HepG2 (cell line): Measurements from ENCODE around the gene GPX7. TPM values are rescaled to one million over a fixed set of nuclear protein-coding genes. Genes with fewer than 3 reads are reported as not detected.

Experiments
- ATAC-seq: fragments of 200-7000 bp; cut with Tn5 transposase; 3 replicates; pipeline ENCODE4 v1.9.1; 2020; ENCODE audit warnings: mild to moderate bottlenecking, moderate library complexity
- BruUV-seq: library from RNA; stranded (reverse); fragments of 400-500 nt; replicated peaks from 2 replicates; lab custom pipeline; 2021; lab: Mats Ljungman, UMichigan
- CTCF ChIA-PET: fragments of 300-600 bp; formaldehyde crosslinking; extraction: SDS; loops from one replicate; lab custom pipeline; 2021; ENCODE audit warnings: low total read pairs, inconsistent platforms, low intra/inter-chr PET ratio; lab: Yijun Ruan, JAX
- POLR2A ChIA-PET: fragments of 350-600 bp; sonication (Branson Sonifier 250); formaldehyde crosslinking; loops from one replicate; lab custom pipeline; 2020; ENCODE audit warnings: antibody characterized with exemption, inconsistent platforms; lab: Yijun Ruan, JAX
- DNase-seq: peaks from one replicate; pipeline ENCODE4 v3.0.0-alpha.2; 2015; ENCODE audit warnings: low spot score
- FAIRE-seq: peaks from 3 replicates; lab custom pipeline; 2011; peaks lifted over from hg19 to GRCh38; lab: Jason Lieb, UNC
- H2AFZ ChIP-seq: one replicate; pipeline ENCODE4 v1.6.1; 2011; ENCODE audit warnings: low read length, inconsistent platforms
- H3K27ac ChIP-seq: fragments of 300-600 bp; 3 replicates; pipeline ENCODE4 v1.8.0; 2011; ENCODE audit warnings: mixed run types, mild to moderate bottlenecking, mixed read lengths, low read length, inconsistent platforms; ENCODE audit not compliant: insufficient read depth; ENCODE audit errors: extremely low read length
- H3K27me3 ChIP-seq, 2 experiments: fragments of 200-600 bp in 1 of 2; 2 replicates in 1 of 2; 3 replicates in 1 of 2; pipeline versions ENCODE4 v1.6.0 to v1.8.0; 2011; ENCODE audit warnings: low read length in 2 of 2, mild to moderate bottlenecking in 2 of 2, moderate library complexity in 2 of 2, inconsistent platforms in 1 of 2; ENCODE audit not compliant: insufficient read depth in 2 of 2, control insufficient read depth in 1 of 2
- H3K36me3 ChIP-seq, 2 experiments: fragments of 200-600 bp in 1 of 2; replicated peaks in 1 of 2; 2 replicates in 1 of 2; 3 replicates in 1 of 2; pipeline versions ENCODE4 v1.5.1 to v1.8.0; 2011; ENCODE audit warnings: low read length in 2 of 2, inconsistent platforms in 1 of 2; ENCODE audit not compliant: insufficient read depth in 2 of 2, control insufficient read depth in 1 of 2
- H3K4me1 ChIP-seq: 2 replicates; pipeline ENCODE4 v1.5.1; 2012; ENCODE audit warnings: low read length, inconsistent platforms; ENCODE audit not compliant: insufficient read depth
- H3K4me2 ChIP-seq: 2 replicates; pipeline ENCODE4 v1.6.0; 2011; ENCODE audit warnings: low read depth, low read length, inconsistent platforms
- H3K4me3 ChIP-seq, 3 experiments: fragments of 200-600 bp in 1 of 3; sonication (generic), shearing (Covaris generic) in 1 of 3; replicated peaks in 1 of 3; 2 replicates each; pipeline ENCODE4 v1.5.1; 2011 to 2016; ENCODE audit warnings: low read length in 3 of 3, inconsistent platforms in 2 of 3, low read depth in 2 of 3, mild to moderate bottlenecking in 2 of 3, control low read depth in 1 of 3, mixed read lengths in 1 of 3; ENCODE audit not compliant: insufficient read depth in 1 of 3
- H3K79me2 ChIP-seq: one replicate; pipeline ENCODE4 v1.6.1; 2011; ENCODE audit warnings: low read length, inconsistent platforms; ENCODE audit not compliant: insufficient read depth
- H3K9ac ChIP-seq: 2 replicates; pipeline ENCODE4 v1.6.0; 2011; ENCODE audit warnings: mild to moderate bottlenecking, low read depth, low read length, inconsistent platforms; ENCODE audit not compliant: insufficient read depth
- H3K9me3 ChIP-seq: 2 replicates; pipeline ENCODE4 v1.5.1; 2012; ENCODE audit warnings: mild to moderate bottlenecking, low read length
- H4K20me1 ChIP-seq: 2 replicates; pipeline ENCODE4 v1.6.0; 2011; ENCODE audit warnings: inconsistent platforms, mild to moderate bottlenecking, low read length, moderate library complexity; ENCODE audit not compliant: insufficient read depth
- FOSL1 ChIP-seq: sonication (generic); formaldehyde crosslinking; IDR thresholded peaks from 2 replicates; pipeline ENCODE4 v1.9.0; 2021; ENCODE audit warnings: missing genetic modification reagents, borderline replicate concordance
- HMG20A ChIP-seq: IDR thresholded peaks from 2 replicates; pipeline ENCODE4 v1.6.1; 2016; ENCODE audit warnings: borderline replicate concordance
- KAT8 ChIP-seq: IDR thresholded peaks from 2 replicates; pipeline ENCODE4 v1.6.1; 2016; ENCODE audit warnings: missing genetic modification reagents, missing compliant biosample characterization
- MATR3 ChIP-seq: sonication (generic); formaldehyde crosslinking; IDR thresholded peaks from 2 replicates; pipeline ENCODE4 v1.4.0; 2020; ENCODE audit warnings: missing genetic modification reagents
- SAP130 ChIP-seq: IDR thresholded peaks from 2 replicates; pipeline ENCODE4 v1.6.1; 2016; ENCODE audit warnings: low read depth
- ZNF460 ChIP-seq: sonication (generic); formaldehyde crosslinking; IDR thresholded peaks from 2 replicates; pipeline ENCODE4 v1.5.1; 2020; ENCODE audit warnings: missing genetic modification reagents, mild to moderate bottlenecking, borderline replicate concordance
- ZNF775 ChIP-seq: sonication (generic); formaldehyde crosslinking; IDR thresholded peaks from 2 replicates; pipeline ENCODE4 v1.4.0; 2020; ENCODE audit warnings: missing genetic modification reagents, mild to moderate bottlenecking, moderate library complexity, borderline replicate concordance
- WGBS: methylation state at CpG from one replicate; pipeline ENCODE4 v1.1.6; 2017; ENCODE audit warnings: low lambda C conversion rate; 5-methylcytosine and 5-hydroxymethylcytosine counted together
- in situ Hi-C: cut with HindIII; loops from 2 replicates; pipeline ENCODE4 v1.10.0; 2017; ENCODE audit warnings: low pct_unique_long_range_greater_than_20kb; ENCODE audit not compliant: extremely low pct_ligation_motif_present
- intact Hi-C: fragments of 100-400 bp; cut with micrococcal nuclease; formaldehyde crosslinking; loops from one replicate; pipeline ENCODE4 v1.10.0; 2022; ENCODE audit not compliant: unreplicated experiment
- polyA plus RNA-seq, 8 experiments: library from polyadenylated mRNA; depleted of rRNA in 3 of 8; stranded (reverse) in 7 of 8; unstranded in 1 of 8; fragments of >200 nt; fragmentation: Illumina TruSeq in 4 of 8; extraction: Trizol in 4 of 8; gene quantifications; 2 replicates each; pipeline versions ENCODE4 v1.2.1 to v1.2.3, GENCODE V29; 2011 to 2016; ENCODE audit warnings: low read depth in 4 of 8, missing spikeins in 1 of 8, mixed read lengths in 1 of 8; ENCODE audit not compliant: insufficient read depth in 1 of 8
- total RNA-seq, 5 experiments: library from RNA; depleted of rRNA; stranded (reverse); fragments of >200 nt; fragmentation: Illumina TruSeq; extraction: Trizol; gene quantifications; 2 replicates each; pipeline ENCODE4 v1.2.3, GENCODE V29; 2016; ENCODE audit warnings: low read depth in 1 of 5
- TF ChIP-seq, protein P1 (sequence below): sonication (generic); formaldehyde crosslinking; IDR thresholded peaks from 2 replicates; pipeline ENCODE4 v1.4.0; 2020; ENCODE audit warnings: missing genetic modification reagents
- TF ChIP-seq, protein P2 (sequence below): IDR thresholded peaks from 2 replicates; pipeline ENCODE4 v1.6.1; 2016; ENCODE audit warnings: low read depth, control low read depth
- TF ChIP-seq, protein P3 (sequence below): sonication (generic); formaldehyde crosslinking; IDR thresholded peaks from 2 replicates; pipeline ENCODE4 v1.4.0; 2020; ENCODE audit warnings: mild to moderate bottlenecking, missing genetic modification reagents, borderline replicate concordance

GPX7 gene
- total and polyA plus RNA-seq, 2 of the 13 experiments (the other 11 are each of a cell fraction or from before 2014, with no cell fraction given): 14.1 to 16.2 TPM

DNA sequence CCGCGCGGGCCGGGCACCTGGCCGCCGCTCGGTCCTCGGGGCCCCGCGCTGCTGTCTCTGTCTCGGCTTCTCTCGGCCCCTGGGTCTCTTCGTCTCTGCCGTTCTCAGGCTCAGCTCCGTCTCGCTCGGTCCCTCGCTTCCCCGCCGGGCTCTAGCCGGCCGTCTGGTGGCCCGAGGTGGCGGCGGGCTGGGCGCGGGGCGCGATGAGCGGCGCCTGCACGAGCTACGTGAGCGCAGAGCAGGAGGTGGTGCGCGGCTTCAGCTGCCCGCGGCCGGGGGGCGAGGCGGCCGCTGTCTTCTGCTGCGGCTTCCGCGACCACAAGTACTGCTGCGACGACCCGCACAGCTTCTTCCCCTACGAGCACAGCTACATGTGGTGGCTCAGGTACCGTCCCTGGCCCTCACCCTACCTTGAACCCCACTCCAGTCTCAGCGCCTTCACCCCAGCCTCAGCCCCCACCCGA lies 31.2 kb downstream of the GPX7 start:
- H3K9me3 ChIP-seq: no peaks in the 10 kb centered on the region
- peaks cover 61% of the 10 kb centered on the region for H3K4me1 ChIP-seq
- no peak overlapping the region for H3K27ac ChIP-seq
- intact Hi-C loops (no loop called here), in situ Hi-C loops (no loop called here)
- BruUV-seq: no TSS peak
- no peaks in the 10 kb centered on the region for H3K79me2 ChIP-seq
- H3K4me2 ChIP-seq: no peak overlapping the region
- no peak overlapping the region for H3K9ac ChIP-seq
- DNase-seq: no peak
- no peak for ATAC-seq
- no peak for FAIRE-seq
- peaks cover 2 to 7% of the 10 kb centered on the region in 2 experiments; a peak in 2 of 5 replicates for H3K27me3 ChIP-seq
- no peak overlapping the region for H2AFZ ChIP-seq
- H3K36me3 ChIP-seq: no peaks in the 10 kb centered on the region
- POLR2A ChIA-PET: interaction anchor here (0.7 kb wide), 1 partner anchor 74 kb away, joined by 3 read pairs; no protein-coding TSS in a partner anchor
- 79% methylated on average over 41 of the region's 52 CpGs for WGBS
- TF ChIP-seq ZNF460: no peak
- TF ChIP-seq HMG20A (CRISPR knock-in tag): no peak
- TF ChIP-seq, protein P1, sequence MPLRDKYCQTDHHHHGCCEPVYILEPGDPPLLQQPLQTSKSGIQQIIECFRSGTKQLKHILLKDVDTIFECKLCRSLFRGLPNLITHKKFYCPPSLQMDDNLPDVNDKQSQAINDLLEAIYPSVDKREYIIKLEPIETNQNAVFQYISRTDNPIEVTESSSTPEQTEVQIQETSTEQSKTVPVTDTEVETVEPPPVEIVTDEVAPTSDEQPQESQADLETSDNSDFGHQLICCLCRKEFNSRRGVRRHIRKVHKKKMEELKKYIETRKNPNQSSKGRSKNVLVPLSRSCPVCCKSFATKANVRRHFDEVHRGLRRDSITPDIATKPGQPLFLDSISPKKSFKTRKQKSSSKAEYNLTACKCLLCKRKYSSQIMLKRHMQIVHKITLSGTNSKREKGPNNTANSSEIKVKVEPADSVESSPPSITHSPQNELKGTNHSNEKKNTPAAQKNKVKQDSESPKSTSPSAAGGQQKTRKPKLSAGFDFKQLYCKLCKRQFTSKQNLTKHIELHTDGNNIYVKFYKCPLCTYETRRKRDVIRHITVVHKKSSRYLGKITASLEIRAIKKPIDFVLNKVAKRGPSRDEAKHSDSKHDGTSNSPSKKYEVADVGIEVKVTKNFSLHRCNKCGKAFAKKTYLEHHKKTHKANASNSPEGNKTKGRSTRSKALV (CRISPR knock-in tag): no peak
- TF ChIP-seq SAP130 (CRISPR knock-in tag): no peak
- no peak for TF ChIP-seq FOSL1 (CRISPR knock-in tag)
- no peak for TF ChIP-seq MATR3
- TF ChIP-seq, protein P2, sequence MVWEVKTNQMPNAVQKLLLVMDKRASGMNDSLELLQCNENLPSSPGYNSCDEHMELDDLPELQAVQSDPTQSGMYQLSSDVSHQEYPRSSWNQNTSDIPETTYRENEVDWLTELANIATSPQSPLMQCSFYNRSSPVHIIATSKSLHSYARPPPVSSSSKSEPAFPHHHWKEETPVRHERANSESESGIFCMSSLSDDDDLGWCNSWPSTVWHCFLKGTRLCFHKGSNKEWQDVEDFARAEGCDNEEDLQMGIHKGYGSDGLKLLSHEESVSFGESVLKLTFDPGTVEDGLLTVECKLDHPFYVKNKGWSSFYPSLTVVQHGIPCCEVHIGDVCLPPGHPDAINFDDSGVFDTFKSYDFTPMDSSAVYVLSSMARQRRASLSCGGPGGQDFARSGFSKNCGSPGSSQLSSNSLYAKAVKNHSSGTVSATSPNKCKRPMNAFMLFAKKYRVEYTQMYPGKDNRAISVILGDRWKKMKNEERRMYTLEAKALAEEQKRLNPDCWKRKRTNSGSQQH (CRISPR knock-in tag): no peak
- no peak for TF ChIP-seq ZNF775 (CRISPR knock-in tag)
- no peak for TF ChIP-seq KAT8 (CRISPR knock-in tag)
- TF ChIP-seq, protein P3, sequence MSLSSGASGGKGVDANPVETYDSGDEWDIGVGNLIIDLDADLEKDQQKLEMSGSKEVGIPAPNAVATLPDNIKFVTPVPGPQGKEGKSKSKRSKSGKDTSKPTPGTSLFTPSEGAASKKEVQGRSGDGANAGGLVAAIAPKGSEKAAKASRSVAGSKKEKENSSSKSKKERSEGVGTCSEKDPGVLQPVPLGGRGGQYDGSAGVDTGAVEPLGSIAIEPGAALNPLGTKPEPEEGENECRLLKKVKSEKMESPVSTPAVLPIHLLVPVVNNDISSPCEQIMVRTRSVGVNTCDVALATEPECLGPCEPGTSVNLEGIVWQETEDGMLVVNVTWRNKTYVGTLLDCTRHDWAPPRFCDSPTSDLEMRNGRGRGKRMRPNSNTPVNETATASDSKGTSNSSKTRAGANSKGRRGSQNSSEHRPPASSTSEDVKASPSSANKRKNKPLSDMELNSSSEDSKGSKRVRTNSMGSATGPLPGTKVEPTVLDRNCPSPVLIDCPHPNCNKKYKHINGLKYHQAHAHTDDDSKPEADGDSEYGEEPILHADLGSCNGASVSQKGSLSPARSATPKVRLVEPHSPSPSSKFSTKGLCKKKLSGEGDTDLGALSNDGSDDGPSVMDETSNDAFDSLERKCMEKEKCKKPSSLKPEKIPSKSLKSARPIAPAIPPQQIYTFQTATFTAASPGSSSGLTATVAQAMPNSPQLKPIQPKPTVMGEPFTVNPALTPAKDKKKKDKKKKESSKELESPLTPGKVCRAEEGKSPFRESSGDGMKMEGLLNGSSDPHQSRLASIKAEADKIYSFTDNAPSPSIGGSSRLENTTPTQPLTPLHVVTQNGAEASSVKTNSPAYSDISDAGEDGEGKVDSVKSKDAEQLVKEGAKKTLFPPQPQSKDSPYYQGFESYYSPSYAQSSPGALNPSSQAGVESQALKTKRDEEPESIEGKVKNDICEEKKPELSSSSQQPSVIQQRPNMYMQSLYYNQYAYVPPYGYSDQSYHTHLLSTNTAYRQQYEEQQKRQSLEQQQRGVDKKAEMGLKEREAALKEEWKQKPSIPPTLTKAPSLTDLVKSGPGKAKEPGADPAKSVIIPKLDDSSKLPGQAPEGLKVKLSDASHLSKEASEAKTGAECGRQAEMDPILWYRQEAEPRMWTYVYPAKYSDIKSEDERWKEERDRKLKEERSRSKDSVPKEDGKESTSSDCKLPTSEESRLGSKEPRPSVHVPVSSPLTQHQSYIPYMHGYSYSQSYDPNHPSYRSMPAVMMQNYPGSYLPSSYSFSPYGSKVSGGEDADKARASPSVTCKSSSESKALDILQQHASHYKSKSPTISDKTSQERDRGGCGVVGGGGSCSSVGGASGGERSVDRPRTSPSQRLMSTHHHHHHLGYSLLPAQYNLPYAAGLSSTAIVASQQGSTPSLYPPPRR (CRISPR knock-in tag): no peak
- TF ChIP-seq, all 625 proteins: peak for 0
- CTCF ChIA-PET: no interaction called here
- Histone ChIP-seq H4K20me1 (no peaks in the 10 kb centered on the region), H3K4me3 (no peak overlapping the region)
